ENCODE results near the gene UBL4B.

UBL4B gene

GRCh38 chr1:110102081-110102480, 10.2 kb upstream of the UBL4B start:
- TF ChIP-seq CTCF (IDR thresholded peaks at IDR 0.05; ENCODE audit: low read depth, low read length): no peak
- Histone ChIP-seq H3K27me3 (no peaks in the 10 kb centered on the region), H3K4me3 (ENCODE audit: low read depth, low read length) (no peak overlapping the region), H3K36me3 (no peaks in the 10 kb centered on the region), H3K9me3 (no peaks in the 10 kb centered on the region), H3K4me1 (peaks cover 19% of the 10 kb centered on the region)
- no peak for DNase-seq

DNA sequence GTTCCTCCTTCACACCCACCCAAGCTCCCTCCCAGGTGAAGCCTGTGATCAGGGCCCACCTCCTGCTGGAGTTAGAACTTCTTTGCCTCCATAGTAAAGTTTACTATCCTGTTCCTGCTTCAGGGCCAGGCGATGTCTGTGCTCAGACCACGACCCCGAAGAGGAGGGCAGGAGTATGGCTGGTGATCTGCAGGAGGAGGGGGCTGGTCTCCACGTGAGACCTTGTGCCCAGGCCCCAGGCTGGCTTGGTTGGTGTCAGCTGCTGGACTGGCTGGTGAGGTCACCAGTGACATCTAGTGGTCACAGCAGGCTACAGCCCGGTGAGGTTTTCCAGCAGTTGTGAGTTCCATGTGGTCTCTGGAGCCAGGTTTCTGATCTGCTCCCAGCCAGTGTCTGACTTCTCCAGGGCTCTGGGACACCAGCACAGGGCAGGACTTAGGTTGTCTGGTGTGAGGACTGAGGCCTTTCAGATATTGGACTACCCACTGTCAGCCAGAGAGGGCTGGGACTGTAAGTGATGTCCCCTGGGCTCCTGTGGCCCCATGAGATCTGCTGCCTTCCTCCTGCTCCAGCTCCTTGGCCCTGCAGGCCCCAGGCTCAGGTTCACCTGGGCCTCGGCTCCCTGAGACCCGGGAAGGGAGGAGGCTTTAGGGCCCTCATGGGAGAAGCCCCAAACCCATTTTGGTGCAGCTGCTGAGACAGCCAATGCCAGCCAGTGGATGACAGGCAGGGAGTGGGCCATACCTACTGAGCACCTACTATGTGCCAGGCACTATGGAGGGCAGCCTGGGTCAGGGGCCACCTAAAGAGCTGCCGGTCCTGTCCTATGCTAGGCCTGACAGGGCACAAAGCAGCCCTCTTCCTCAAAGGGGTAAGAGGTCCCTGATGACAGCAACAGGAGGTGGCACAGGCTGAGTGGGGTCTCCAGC, 6.0 kb upstream of the UBL4B start:
- Histone ChIP-seq H3K4me3 (ENCODE audit: low read depth, low read length) (no peak overlapping the region), H3K27me3 (no peaks in the 10 kb centered on the region), H3K4me1 (peaks cover 21% of the 10 kb centered on the region), H3K36me3 (no peaks in the 10 kb centered on the region), H3K9me3 (no peaks in the 10 kb centered on the region)
- peak; percentile 99 for TF ChIP-seq CTCF (IDR thresholded peaks at IDR 0.05; ENCODE audit: low read depth, low read length)
- DNase-seq: peak; percentile 88

GRCh38 chr1:110107867-110108469, 4.3 kb upstream of the UBL4B start:
- H3K36me3 ChIP-seq: no peaks in the 10 kb centered on the region
- DNase-seq: peak; percentile 55
- no peaks in the 10 kb centered on the region for H3K27me3 ChIP-seq
- no peaks in the 10 kb centered on the region for H3K9me3 ChIP-seq
- H3K4me1 ChIP-seq: peaks cover 27% of the 10 kb centered on the region
- no peak for TF ChIP-seq CTCF (IDR thresholded peaks at IDR 0.05; ENCODE audit: low read depth, low read length)
- H3K4me3 ChIP-seq (ENCODE audit: low read depth, low read length): no peak overlapping the region

GRCh38 chr1:110111081-110111480, 1.2 kb upstream of the UBL4B start:
- no peaks in the 10 kb centered on the region for H3K9me3 ChIP-seq
- no peaks in the 10 kb centered on the region for H3K27me3 ChIP-seq
- TF ChIP-seq CTCF (IDR thresholded peaks at IDR 0.05; ENCODE audit: low read depth, low read length): no peak
- no peak for DNase-seq
- no peak overlapping the region for H3K4me3 ChIP-seq (ENCODE audit: low read depth, low read length)
- H3K4me1 ChIP-seq: peaks cover 21% of the 10 kb centered on the region
- no peaks in the 10 kb centered on the region for H3K36me3 ChIP-seq

- no peak for DNase-seq
- H3K9me3 ChIP-seq: no peaks in the 10 kb centered on the region
- H3K36me3 ChIP-seq: no peaks in the 10 kb centered on the region
- H3K4me3 ChIP-seq (ENCODE audit: low read depth, low read length): no peak overlapping the region
- no peaks in the 10 kb centered on the region for H3K27me3 ChIP-seq
- no peak for TF ChIP-seq CTCF (IDR thresholded peaks at IDR 0.05; ENCODE audit: low read depth, low read length)
- H3K4me1 ChIP-seq: peaks cover 12% of the 10 kb centered on the region
Observed at GRCh38 chr1:110112656-110113055, 413 bp downstream of the UBL4B start.

GRCh38 chr1:110113551-110113950, 1.3 kb downstream of the UBL4B start:
- H3K4me3 ChIP-seq (ENCODE audit: low read depth, low read length): no peak overlapping the region
- no peak for DNase-seq
- no peaks in the 10 kb centered on the region for H3K36me3 ChIP-seq
- H3K4me1 ChIP-seq: peaks cover 7% of the 10 kb centered on the region
- TF ChIP-seq CTCF (IDR thresholded peaks at IDR 0.05; ENCODE audit: low read depth, low read length): no peak
- H3K27me3 ChIP-seq: no peaks in the 10 kb centered on the region
- no peaks in the 10 kb centered on the region for H3K9me3 ChIP-seq
